Measurements from ENCODE around the gene SLC9A9. TPM values are rescaled to one million over a fixed set of nuclear protein-coding genes. Genes with fewer than 3 reads are reported as not detected.

SLC9A9 gene
- total and polyA plus RNA-seq, 2 donors from 2014 or later, result 3.7 to 16.5 TPM

DNA sequence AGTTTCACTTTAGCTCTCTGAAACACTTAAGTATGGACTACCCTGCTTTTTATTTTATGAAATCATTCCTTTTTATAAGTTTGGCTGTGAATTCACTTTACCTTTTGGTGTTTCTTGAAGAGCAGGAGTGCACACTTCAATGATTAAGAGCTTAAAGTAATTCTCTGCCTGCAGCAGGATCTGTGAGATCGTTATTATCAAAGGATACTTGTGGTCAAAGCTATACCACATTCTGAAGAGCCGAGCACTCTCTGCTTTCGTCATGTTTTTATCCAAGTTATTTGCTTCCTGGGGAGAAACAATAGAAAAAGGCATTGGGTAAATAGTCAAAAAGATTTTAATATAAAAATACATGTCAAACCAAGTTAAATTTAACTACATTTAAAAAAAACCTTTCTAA is 485.0 kb downstream of the SLC9A9 start:
- TF ChIP-seq CTCF (IDR thresholded peaks at IDR 0.05; ENCODE audit: borderline replicate concordance, extremely low read depth, insufficient read depth), result no peak
- Histone ChIP-seq H3K36me3 (ENCODE audit: control insufficient read depth in 2 of 3, insufficient read depth in 3 of 3, low read length in 3 of 3) (no peaks in the 10 kb centered on the region), H3K9me3 (ENCODE audit: control insufficient read depth in 2 of 3, insufficient read depth in 1 of 3, low read length in 3 of 3) (no peaks in the 10 kb centered on the region), H3K27me3 (ENCODE audit: control insufficient read depth, insufficient read depth, low read length) (no peaks in the 10 kb centered on the region), H3K4me3 (ENCODE audit: low read length in 3 of 3) (no peak overlapping the region), H3K27ac (ENCODE audit: low read depth in 2 of 2, low read length in 2 of 2) (no peak overlapping the region), H3K4me1 (ENCODE audit: control insufficient read depth in 2 of 3, insufficient read depth in 2 of 3, low read depth in 1 of 3, low read length in 3 of 3) (no peaks in the 10 kb centered on the region), H3K9ac (ENCODE audit: low read length in 3 of 3) (no peak overlapping the region)
- DNase-seq, result no peak
- intact Hi-C loops (cut with DNase I), result no loop called here
- no peak for FAIRE-seq

GRCh38 chr3:143362115-143362991 is 485.9 kb downstream of the SLC9A9 start:
- FAIRE-seq (no peak), DNase-seq (no peak)
- H3K27me3 ChIP-seq (ENCODE audit: control insufficient read depth, insufficient read depth, low read length), result no peaks in the 10 kb centered on the region
- intact Hi-C loops (cut with DNase I), result no loop called here
- no peaks in the 10 kb centered on the region for H3K36me3 ChIP-seq (ENCODE audit: control insufficient read depth in 2 of 3, insufficient read depth in 3 of 3, low read length in 3 of 3)
- TF ChIP-seq CTCF (IDR thresholded peaks at IDR 0.05; ENCODE audit: borderline replicate concordance, extremely low read depth, insufficient read depth), result no peak
- H3K9ac ChIP-seq (ENCODE audit: low read length in 3 of 3), result no peak overlapping the region
- H3K27ac ChIP-seq (ENCODE audit: low read depth in 2 of 2, low read length in 2 of 2), result no peak overlapping the region
- H3K9me3 ChIP-seq (ENCODE audit: control insufficient read depth in 2 of 3, insufficient read depth in 1 of 3, low read length in 3 of 3), result no peaks in the 10 kb centered on the region
- H3K4me1 ChIP-seq (ENCODE audit: control insufficient read depth in 2 of 3, insufficient read depth in 2 of 3, low read depth in 1 of 3, low read length in 3 of 3), result no peaks in the 10 kb centered on the region
- H3K4me3 ChIP-seq (ENCODE audit: low read length in 3 of 3), result no peak overlapping the region

GRCh38 chr3:143361589-143361988 is 486.7 kb downstream of the SLC9A9 start:
- Histone ChIP-seq H3K9me3 (ENCODE audit: control insufficient read depth in 2 of 3, insufficient read depth in 1 of 3, low read length in 3 of 3) (no peaks in the 10 kb centered on the region), H3K27me3 (ENCODE audit: control insufficient read depth, insufficient read depth, low read length) (no peaks in the 10 kb centered on the region), H3K9ac (ENCODE audit: low read length in 3 of 3) (no peak overlapping the region), H3K4me3 (ENCODE audit: low read length in 3 of 3) (no peak overlapping the region), H3K36me3 (ENCODE audit: control insufficient read depth in 2 of 3, insufficient read depth in 3 of 3, low read length in 3 of 3) (no peaks in the 10 kb centered on the region), H3K27ac (ENCODE audit: low read depth in 2 of 2, low read length in 2 of 2) (no peak overlapping the region), H3K4me1 (ENCODE audit: control insufficient read depth in 2 of 3, insufficient read depth in 2 of 3, low read depth in 1 of 3, low read length in 3 of 3) (no peaks in the 10 kb centered on the region)
- FAIRE-seq (no peak), DNase-seq (no peak)
- no peak for TF ChIP-seq CTCF (IDR thresholded peaks at IDR 0.05; ENCODE audit: borderline replicate concordance, extremely low read depth, insufficient read depth)
- intact Hi-C loops (cut with DNase I), result no loop called here
